Ovary (tissue), 9 donors: Measurements from ENCODE around the gene TMEM151B. TPM values are rescaled to one million over a fixed set of nuclear protein-coding genes. Genes with fewer than 3 reads are reported as not detected.

Experiments
- DNase-seq, 5 donors: peaks; one replicate each; pipeline ENCODE4 v3.0.0-alpha.2; 2019 to 2020
- H3K27ac ChIP-seq, 2 donors: fragments of 200-600 bp; one replicate each; pipeline versions ENCODE4 v1.5.1 to v1.8.0; 2019 to 2022
- H3K27me3 ChIP-seq: fragments of 200-600 bp; one replicate; pipeline ENCODE4 v1.8.0; 2022
- H3K36me3 ChIP-seq: fragments of 200-600 bp; sonication (generic); one replicate; pipeline ENCODE4 v1.5.1; 2019
- H3K4me1 ChIP-seq: one replicate; pipeline ENCODE4 v1.8.1; 2013; ENCODE audit warnings: mild to moderate bottlenecking, moderate library complexity; ENCODE audit not compliant: insufficient read depth
- H3K4me3 ChIP-seq: fragments of 200-600 bp; sonication (generic); one replicate; pipeline ENCODE4 v1.5.1; 2017
- H3K9me3 ChIP-seq, 2 donors: fragments of 200-600 bp in 1 of 2; sonication (generic) in 1 of 2; one replicate each; pipeline versions ENCODE4 v1.5.1 to v1.8.1; 2013 to 2019; ENCODE audit warnings: mild to moderate bottlenecking in 1 of 2, moderate library complexity in 1 of 2
- CTCF ChIP-seq, 3 donors: fragments of 450-650 bp in 2 of 3; fragments of 200-600 bp in 1 of 3; IDR thresholded peaks; one replicate each; pipeline versions ENCODE4 v1.5.1 to v1.8.0; 2016 to 2022; ENCODE audit warnings: antibody characterized with exemption in 3 of 3, mild to moderate bottlenecking in 1 of 3
- EP300 ChIP-seq: sonication (generic); formaldehyde crosslinking; IDR thresholded peaks from one replicate; pipeline ENCODE4 v1.6.1; 2017; ENCODE audit warnings: antibody characterized with exemption
- POLR2A ChIP-seq: fragments of 450-650 bp; IDR thresholded peaks from one replicate; pipeline ENCODE4 v1.6.1; 2017; ENCODE audit warnings: antibody characterized with exemption, mild to moderate bottlenecking, moderate library complexity
- WGBS, 3 donors: extraction: QIAGEN DNeasy Blood & Tissue Kit in 1 of 3; methylation state at CpG; one replicate each; pipeline versions ENCODE4 v1.1.5 to v1.1.7; 2013 to 2017; 5-methylcytosine and 5-hydroxymethylcytosine counted together
- intact Hi-C, 4 donors: fragments of 100-400 bp; cut with DNase I; formaldehyde crosslinking; loops; one replicate each; pipeline versions ENCODE4 v1.11.0 to v1.15.1; 2022 to 2023
- polyA plus RNA-seq, 2 donors: library from polyadenylated mRNA; stranded (reverse); fragments of 200-250 nt in 1 of 2; fragments of 350-450 nt in 1 of 2; fragmentation: Illumina TruSeq in 1 of 2; extraction: RNeasy Lipid Tissue Mini Kit (QIAGEN cat#74804) in 1 of 2; gene quantifications; one replicate each; pipeline ENCODE4 v1.2.3, GENCODE V29; 2013 to 2014
- total RNA-seq, 7 donors: library from RNA; depleted of rRNA in 2 of 7; stranded (reverse); fragments of >200 nt in 2 of 7; fragmentation: NEBNext Ultra II Directional in 3 of 7; extraction: Animal tissue kit (Norgen Biotek cat#: 25700) in 3 of 7; gene quantifications; one replicate each; pipeline versions ENCODE4 v1.1.0 to v1.2.4, GENCODE V29; 2016 to 2023
- donor health status: DM: no; HTN: no; CAD: no; lungs with moderate emphysema.
- donor health status: DM: no; HTN: no; CAD: no.
- donor health status: Bipolar disorder and iron deficiency.
- donor health status: DM: yes; HTN: yes; CAD: no.
- donor health status: DM: no; HTN: no; CAD: no.
- donor health status: DM: yes; HTN: yes; CAD: no.

Gene TMEM151B
- total and polyA plus RNA-seq, 9 donors, result under 0.01 to 0.12 (median 0.05) TPM; not detected in 4

DNA sequence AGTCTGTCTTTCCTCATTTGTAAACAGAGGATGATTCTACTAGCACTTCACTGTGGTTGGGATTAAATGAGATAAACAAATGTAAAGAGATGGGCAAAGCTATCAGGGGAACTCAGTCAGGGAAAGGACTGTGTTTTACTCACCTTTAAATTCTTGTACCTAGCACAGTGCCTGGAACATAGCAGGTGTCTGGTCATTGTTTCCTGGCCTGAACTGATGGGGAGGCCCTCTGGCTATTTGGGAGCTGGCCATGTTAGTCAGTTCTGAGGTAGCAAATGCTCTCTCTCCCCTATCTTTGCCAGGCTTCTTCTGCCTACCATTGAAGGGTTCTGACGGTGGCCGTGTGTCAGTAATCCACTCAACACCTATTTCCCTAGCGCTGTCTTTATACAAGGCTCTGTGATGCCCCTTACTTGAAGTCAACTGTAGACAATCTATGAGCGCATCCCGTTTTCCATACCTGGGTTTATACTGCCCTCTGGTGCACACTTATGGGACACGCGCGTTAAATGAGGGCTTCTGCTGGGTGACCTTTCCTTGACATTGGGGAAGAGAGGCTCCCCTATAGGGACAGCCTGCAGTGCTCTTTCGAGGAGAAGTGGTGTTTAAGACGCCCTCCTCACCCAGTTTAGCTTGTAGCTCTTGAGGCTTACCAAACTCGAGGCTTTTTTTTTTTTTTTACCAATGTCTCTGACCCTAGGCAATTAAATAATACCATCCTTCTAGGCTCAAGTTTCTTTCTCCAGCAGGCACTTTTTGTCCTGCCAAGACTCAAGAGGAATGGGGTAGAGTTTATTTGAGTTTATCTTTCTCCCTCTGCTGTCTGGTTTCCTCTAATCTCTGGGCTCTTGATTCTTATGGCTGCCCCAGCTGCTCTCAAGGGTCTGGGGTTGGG lies 68.2 kb downstream of the TMEM151B start:
- H3K36me3 ChIP-seq, result no peaks in the 10 kb centered on the region
- 3 to 6% (median 4%) methylated on average over 11 of the region's 11 CpGs for WGBS, 3 donors
- DNase-seq, result peak; percentile 14 to 53 (median 49)
- TF ChIP-seq EP300, result no peak
- TF ChIP-seq CTCF (IDR thresholded peaks at IDR 0.05), result peak; percentile 29 to 38 (median 37)
- intact Hi-C loops, result loop anchor here in 2 of 4 donors (10.0 kb wide), 3 partner anchors 164 to 244 kb away; no protein-coding TSS in a partner anchor
- no peaks in the 10 kb centered on the region for H3K27me3 ChIP-seq
- no peak overlapping the region for H3K4me3 ChIP-seq
- no peaks in the 10 kb centered on the region for H3K9me3 ChIP-seq
- peaks cover 3% of the 10 kb centered on the region for H3K4me1 ChIP-seq
- H3K27ac ChIP-seq, result no peak overlapping the region

- H3K4me3 ChIP-seq, result no peak overlapping the region
- no peaks in the 10 kb centered on the region for H3K36me3 ChIP-seq
- 72 to 78% (median 77%) methylated on average over 5 of the region's 5 CpGs for WGBS, 3 donors
- peaks cover 3% of the 10 kb centered on the region for H3K4me1 ChIP-seq
- DNase-seq, result no peak
- no peak overlapping the region for H3K27ac ChIP-seq
- TF ChIP-seq CTCF (IDR thresholded peaks at IDR 0.05), result no peak
- TF ChIP-seq EP300, result no peak
- TF ChIP-seq POLR2A, result no peak
- intact Hi-C loops, result loop anchor here in 2 of 4 donors (10.0 kb wide), 3 partner anchors 164 to 244 kb away; no protein-coding TSS in a partner anchor
- no peaks in the 10 kb centered on the region for H3K9me3 ChIP-seq
- no peaks in the 10 kb centered on the region for H3K27me3 ChIP-seq
These were observed 69.1 kb downstream of the TMEM151B start for GRCh38 chr6:44339301-44339700.

DNA sequence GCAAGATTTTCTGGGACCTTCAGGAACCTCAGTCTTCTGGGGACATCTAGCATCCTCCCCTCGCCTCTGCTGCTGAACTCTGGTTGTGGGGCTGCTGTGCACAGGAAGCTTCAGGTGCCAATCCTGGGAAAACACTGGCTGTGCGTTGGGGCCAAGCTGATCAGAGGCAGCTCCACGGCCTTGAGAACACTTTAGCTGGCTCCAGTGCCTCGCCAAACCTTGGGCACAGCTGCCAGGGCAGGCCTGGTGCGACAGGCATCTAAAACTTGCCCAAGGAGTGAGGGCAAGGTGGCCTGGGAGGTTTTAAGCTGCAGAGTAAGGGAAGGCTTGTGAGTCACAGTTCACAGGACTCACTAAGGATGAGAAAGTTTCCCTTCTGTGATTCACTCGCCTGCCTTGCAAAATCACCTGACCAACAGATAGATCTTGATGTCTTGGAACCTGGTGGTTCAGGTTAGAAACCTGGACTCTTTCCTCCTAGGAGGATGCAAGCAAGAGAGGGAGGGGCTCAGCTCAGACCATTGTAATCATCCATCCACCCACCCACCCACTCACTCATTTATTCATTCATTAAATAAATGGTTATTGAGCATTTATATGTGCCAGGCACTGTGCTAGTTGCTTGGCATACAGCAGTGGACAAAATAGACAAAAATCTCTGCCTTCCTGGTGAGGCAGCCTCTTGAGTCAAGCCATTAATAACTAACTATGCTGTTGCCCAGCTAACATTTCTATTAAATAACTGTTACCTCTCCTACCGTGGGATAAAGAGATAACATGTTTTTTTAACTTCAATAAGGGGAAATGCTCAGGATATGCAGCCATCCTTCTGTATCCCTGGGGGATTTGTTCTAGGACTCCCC lies 69.7 kb downstream of the TMEM151B start:
- no peaks in the 10 kb centered on the region for H3K9me3 ChIP-seq
- intact Hi-C loops, result loop anchor here in 2 of 4 donors (10.0 kb wide), 3 partner anchors 165 to 245 kb away; no protein-coding TSS in a partner anchor
- 63 to 76% (median 66%) methylated on average over 7 of the region's 7 CpGs for WGBS, 3 donors
- H3K27ac ChIP-seq, result no peak overlapping the region
- H3K4me1 ChIP-seq, result peaks cover 3% of the 10 kb centered on the region
- TF ChIP-seq CTCF (IDR thresholded peaks at IDR 0.05) (no peak), POLR2A (no peak), EP300 (no peak)
- no peak overlapping the region for H3K4me3 ChIP-seq
- H3K27me3 ChIP-seq, result no peaks in the 10 kb centered on the region
- H3K36me3 ChIP-seq, result no peaks in the 10 kb centered on the region
- no peak for DNase-seq

GRCh38 chr6:44341095-44341890 lies 71.0 kb downstream of the TMEM151B start:
- no peak for TF ChIP-seq EP300
- no peak for TF ChIP-seq POLR2A
- no peak for TF ChIP-seq CTCF (IDR thresholded peaks at IDR 0.05)
- no peak for DNase-seq
- Histone ChIP-seq H3K9me3 (no peaks in the 10 kb centered on the region), H3K36me3 (no peaks in the 10 kb centered on the region), H3K4me1 (peaks cover 3% of the 10 kb centered on the region), H3K4me3 (no peak overlapping the region), H3K27me3 (no peaks in the 10 kb centered on the region), H3K27ac (no peak overlapping the region)
- 57 to 67% (median 65%) methylated on average over 8 of the region's 8 CpGs for WGBS, 3 donors
- intact Hi-C loops, result no loop called here
